ENCODE results near the gene EMCN.
"Not testable (repeated sequence)": the region's sequence is repeated elsewhere in the genome, so short reads cannot be mapped to it uniquely, and the experiment has no call there.

The EMCN gene

GRCh38 chr4:100489305-100489704 is 28.5 kb downstream of the EMCN start:
- DNase-seq: no peak

GRCh38 chr4:100486496-100486895 is 31.3 kb downstream of the EMCN start:
- no peak for DNase-seq

GRCh38 chr4:100483796-100484195 is 34.0 kb downstream of the EMCN start:
- no peak for DNase-seq

- no peak for DNase-seq
Measured at GRCh38 chr4:100479971-100480370, 37.9 kb downstream of the EMCN start.

GRCh38 chr4:100469555-100469954 is 48.3 kb downstream of the EMCN start:
- DNase-seq: no peak

GRCh38 chr4:100466501-100466900 is 51.3 kb downstream of the EMCN start:
- no peak for DNase-seq

GRCh38 chr4:100461807-100462605 is 55.8 kb downstream of the EMCN start:
- no peak for DNase-seq

GRCh38 chr4:100450449-100450848 is 67.4 kb downstream of the EMCN start:
- DNase-seq: no peak

- no peak for DNase-seq
Measured at GRCh38 chr4:100431416-100431815, 86.4 kb downstream of the EMCN start.

- DNase-seq: no peak
Measured at GRCh38 chr4:100430451-100430850, 87.4 kb downstream of the EMCN start.

GRCh38 chr4:100429616-100430015 is 88.2 kb downstream of the EMCN start:
- DNase-seq: no peak

- DNase-seq: no peak
Measured at GRCh38 chr4:100428051-100428450, 89.8 kb downstream of the EMCN start.

- DNase-seq: no peak
Measured at GRCh38 chr4:100424376-100424775, 93.4 kb downstream of the EMCN start.

GRCh38 chr4:100422894-100423293 is 94.9 kb downstream of the EMCN start:
- DNase-seq: no peak

- DNase-seq: no peak
Measured at GRCh38 chr4:100421361-100421978, 96.4 kb downstream of the EMCN start.

- no peak for DNase-seq
Measured at GRCh38 chr4:100420571-100420970, 97.3 kb downstream of the EMCN start.

GRCh38 chr4:100417565-100417964 is 100.3 kb downstream of the EMCN start:
- DNase-seq: no peak

- DNase-seq: no peak
Measured at GRCh38 chr4:100414016-100414790, 103.6 kb downstream of the EMCN start.

- no peak for DNase-seq
Measured at GRCh38 chr4:100391863-100392262, 126.0 kb downstream of the EMCN start.

- DNase-seq: no peak
Measured at GRCh38 chr4:100391086-100391485, 126.7 kb downstream of the EMCN start.

GRCh38 chr4:100386270-100386669 is 131.6 kb downstream of the EMCN start:
- DNase-seq: no peak

GRCh38 chr4:100380401-100380800 is 137.4 kb downstream of the EMCN start:
- not testable (repeated sequence) for DNase-seq

GRCh38 chr4:100379583-100380105 is 138.2 kb downstream of the EMCN start:
- no peak for DNase-seq

GRCh38 chr4:100372432-100372831 is 145.4 kb downstream of the EMCN start:
- DNase-seq: no peak
